Prostate gland (tissue), 2 donors: ENCODE results near the gene SH3TC2. TPM values are rescaled to one million over a fixed set of nuclear protein-coding genes. Genes with fewer than 3 reads are reported as not detected.

Source experiments
- DNase-seq: peaks from one replicate; pipeline ENCODE4 v3.0.0-alpha.2; 2019; ENCODE audit warnings: low spot score
- H3K27ac ChIP-seq, 2 donors: fragments of 200-600 bp; sonication (generic); 2 replicates each; pipeline ENCODE4 v1.5.1; 2017 to 2019
- H3K27me3 ChIP-seq: fragments of 200-600 bp; sonication (generic); replicated peaks from 2 replicates; pipeline ENCODE4 v1.5.1; 2019; ENCODE audit not compliant: insufficient read depth
- H3K36me3 ChIP-seq, 2 donors: fragments of 200-600 bp; sonication (generic); 1 replicate in 1 of 2; 2 replicates in 1 of 2; pipeline versions ENCODE4 v1.5.1 to v1.8.1; 2017 to 2019
- H3K4me1 ChIP-seq: fragments of 200-600 bp; sonication (generic); replicated peaks from 2 replicates; pipeline ENCODE4 v1.5.1; 2019
- H3K4me3 ChIP-seq, 2 donors: fragments of 200-600 bp; sonication (generic); 2 replicates each; pipeline ENCODE4 v1.5.1; 2017 to 2019
- H3K9me3 ChIP-seq: fragments of 200-600 bp; sonication (generic); 2 replicates; pipeline ENCODE4 v1.5.1; 2017
- CTCF ChIP-seq, 4 experiments: fragments of 200-600 bp in 2 of 4; fragments of 450-650 bp in 2 of 4; sonication (generic) in 2 of 4; IDR thresholded peaks; 1 replicate in 3 of 4; 2 replicates in 1 of 4; pipeline ENCODE4 v1.5.1; 2016 to 2019; ENCODE audit warnings: antibody characterized with exemption in 4 of 4, mild to moderate bottlenecking in 2 of 4, moderate library complexity in 2 of 4
- POLR2A ChIP-seq: fragments of 450-650 bp; IDR thresholded peaks from one replicate; pipeline ENCODE4 v1.6.1; 2016; ENCODE audit warnings: antibody characterized with exemption, mild to moderate bottlenecking
- POLR2AphosphoS5 ChIP-seq: sonication (generic); formaldehyde crosslinking; IDR thresholded peaks from one replicate; pipeline ENCODE4 v1.6.1; 2017; ENCODE audit warnings: antibody characterized with exemption
- WGBS: methylation state at CpG from one replicate; pipeline ENCODE4 v1.1.5; 2018; 5-methylcytosine and 5-hydroxymethylcytosine counted together
- intact Hi-C: fragments of 100-400 bp; cut with DNase I; formaldehyde crosslinking; loops from one replicate; pipeline ENCODE4 v1.14.2; 2022
- total RNA-seq, 2 donors: library from RNA; depleted of rRNA; stranded (reverse); fragments of >200 nt; gene quantifications; one replicate each; pipeline ENCODE4 v1.1.0, GENCODE V29; 2016

The SH3TC2 gene
- total RNA-seq, 2 donors from 2014 or later = 6.2 to 69.1 TPM

GRCh38 chr5:148998174-148998797 is 64.6 kb downstream of the SH3TC2 start:
- no peaks in the 10 kb centered on the region for H3K36me3 ChIP-seq
- no peak overlapping the region for H3K4me3 ChIP-seq
- intact Hi-C loops = loop anchor here (2.0 kb wide), 2 partner anchors 91 to 263 kb away; no protein-coding TSS in a partner anchor
- WGBS = 57% methylated on average over 6 of the region's 6 CpGs
- H3K27me3 ChIP-seq = no peaks in the 10 kb centered on the region
- TF ChIP-seq POLR2AphosphoS5 (peak; percentile 33), CTCF (IDR thresholded peaks at IDR 0.05) (peak in 3 of 4 experiments; percentile 70 to 82 (median 76)), POLR2A (no peak)
- H3K4me1 ChIP-seq = no peaks in the 10 kb centered on the region
- no peak overlapping the region for H3K27ac ChIP-seq
- no peaks in the 10 kb centered on the region for H3K9me3 ChIP-seq
- peak; percentile 77 for DNase-seq

GRCh38 chr5:148996270-148996669 is 66.6 kb downstream of the SH3TC2 start:
- no peaks in the 10 kb centered on the region for H3K4me1 ChIP-seq
- H3K36me3 ChIP-seq = no peaks in the 10 kb centered on the region
- 26% methylated on average over 3 of the region's 3 CpGs for WGBS
- TF ChIP-seq POLR2AphosphoS5 = peak; percentile 42
- no peak for TF ChIP-seq POLR2A
- H3K9me3 ChIP-seq = no peaks in the 10 kb centered on the region
- no peaks in the 10 kb centered on the region for H3K27me3 ChIP-seq
- no peak for DNase-seq
- H3K27ac ChIP-seq = peak overlapping the region; percentile 46 to 57
- intact Hi-C loops = no loop called here
- no peak overlapping the region for H3K4me3 ChIP-seq

GRCh38 chr5:148995791-148996190 is 67.1 kb downstream of the SH3TC2 start:
- Histone ChIP-seq H3K27me3 (no peaks in the 10 kb centered on the region), H3K9me3 (no peaks in the 10 kb centered on the region), H3K4me3 (no peak overlapping the region), H3K27ac (peak overlapping the region; percentile 46 to 57), H3K36me3 (no peaks in the 10 kb centered on the region), H3K4me1 (no peaks in the 10 kb centered on the region)
- 62% methylated on average over 2 of the region's 2 CpGs for WGBS
- TF ChIP-seq POLR2AphosphoS5 = no peak
- no peak for TF ChIP-seq CTCF (IDR thresholded peaks at IDR 0.05)
- TF ChIP-seq POLR2A = no peak
- no peak for DNase-seq
- intact Hi-C loops = no loop called here

- intact Hi-C loops = no loop called here
- WGBS = 76% methylated on average over 4 of the region's 4 CpGs
These were observed 69.5 kb downstream of the SH3TC2 start for GRCh38 chr5:148993283-148993936.

GRCh38 chr5:148992265-148992664 is 70.6 kb downstream of the SH3TC2 start:
- Histone ChIP-seq H3K27me3 (no peaks in the 10 kb centered on the region), H3K4me3 (no peak overlapping the region), H3K36me3 (no peaks in the 10 kb centered on the region), H3K4me1 (no peaks in the 10 kb centered on the region), H3K27ac (no peak overlapping the region), H3K9me3 (no peaks in the 10 kb centered on the region)
- TF ChIP-seq POLR2A (no peak), CTCF (IDR thresholded peaks at IDR 0.05) (no peak), POLR2AphosphoS5 (no peak)
- intact Hi-C loops = no loop called here
- no peak for DNase-seq
- WGBS = 93% methylated on average over 3 of the region's 3 CpGs

More at GRCh38 chr5:148993283-148993936, 69.5 kb downstream of the SH3TC2 start:
- Histone ChIP-seq H3K27ac (no peak overlapping the region), H3K9me3 (no peaks in the 10 kb centered on the region), H3K36me3 (no peaks in the 10 kb centered on the region), H3K4me3 (no peak overlapping the region), H3K27me3 (no peaks in the 10 kb centered on the region), H3K4me1 (no peaks in the 10 kb centered on the region)
- TF ChIP-seq POLR2AphosphoS5 = no peak
- no peak for TF ChIP-seq CTCF (IDR thresholded peaks at IDR 0.05)
- no peak for TF ChIP-seq POLR2A
- no peak for DNase-seq
